Left lobe of liver (tissue), 2 donors: ENCODE results near the gene RAD50. TPM values are rescaled to one million over a fixed set of nuclear protein-coding genes. Genes with fewer than 3 reads are reported as not detected.
"Not testable (repeated sequence)": the region's sequence is repeated elsewhere in the genome, so short reads cannot be mapped to it uniquely, and the experiment has no call there.

Experiments used
- ATAC-seq: fragments of 200-7000 bp; cut with Tn5 transposase; one replicate; pipeline ENCODE4 v1.9.1; 2020; ENCODE audit warnings: mild to moderate bottlenecking, moderate library complexity
- DNase-seq: peaks from one replicate; pipeline ENCODE4 v3.0.0-alpha.2; 2020; ENCODE audit warnings: low spot score
- total RNA-seq: library from RNA; stranded (reverse); gene quantifications from one replicate; pipeline ENCODE4 v1.2.1, GENCODE V29; 2021
- donor health status: DM: no; HTN: no; CAD: no; lungs with moderate emphysema.
- donor health status: DM: no; HTN: yes; CAD: no.

The RAD50 gene
- total RNA-seq, 1 donor from 2014 or later, result 14.5 TPM

DNA sequence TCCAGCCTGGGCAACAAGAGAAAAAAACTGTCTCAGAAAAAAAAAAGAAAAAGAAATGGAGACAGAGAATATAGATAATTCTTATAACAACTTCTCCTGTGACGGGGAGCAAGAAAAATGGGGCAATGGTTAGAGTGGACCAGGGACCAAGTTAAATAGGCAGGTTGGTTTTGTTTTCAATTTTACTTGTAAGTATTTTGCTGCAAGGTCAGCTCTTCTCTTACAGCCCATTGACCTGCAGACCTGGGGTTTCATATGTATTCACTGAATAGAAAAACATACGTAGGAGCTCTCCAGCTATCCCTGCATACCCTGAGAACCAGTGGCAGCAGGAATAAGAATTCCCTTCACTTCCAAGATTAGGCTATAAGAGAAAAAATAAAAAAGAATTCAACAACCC, 72.0 kb downstream of the RAD50 start:
- DNase-seq (no peak), ATAC-seq (no peak)

DNA sequence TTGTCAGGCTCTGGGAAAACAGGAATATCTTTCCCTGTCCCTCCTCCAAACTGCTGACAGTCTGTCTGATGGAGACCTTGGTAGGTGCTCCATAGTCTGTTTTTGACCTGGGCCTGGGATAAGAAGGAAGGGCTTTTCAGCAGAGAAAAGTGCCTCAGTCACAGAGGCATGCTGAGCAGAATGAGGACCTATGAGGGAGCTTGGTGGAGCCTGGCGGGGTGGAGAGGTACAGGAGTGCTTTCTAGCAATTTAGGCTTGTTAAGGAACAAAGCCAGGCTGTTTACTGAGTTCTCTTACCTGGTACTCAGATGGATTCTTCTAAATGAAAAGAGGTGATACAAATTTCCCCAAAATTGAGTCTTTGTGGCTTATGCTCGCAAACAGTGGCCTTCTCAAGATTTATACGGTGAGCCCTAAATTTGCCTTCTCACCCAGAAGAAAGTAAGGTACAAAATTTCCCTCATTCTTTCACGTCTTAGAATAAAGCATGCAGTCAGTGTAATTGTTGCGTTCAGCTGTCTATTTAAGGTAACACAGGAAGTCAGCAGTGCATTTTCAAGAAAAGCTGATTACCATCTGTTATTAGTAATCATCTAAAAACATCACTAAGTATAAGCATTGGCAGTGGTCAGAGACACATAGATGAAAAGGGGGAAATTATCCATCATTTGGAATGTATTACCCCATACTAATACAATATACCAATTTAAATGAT, 72.6 kb downstream of the RAD50 start:
- ATAC-seq (no peak), DNase-seq (no peak)

DNA sequence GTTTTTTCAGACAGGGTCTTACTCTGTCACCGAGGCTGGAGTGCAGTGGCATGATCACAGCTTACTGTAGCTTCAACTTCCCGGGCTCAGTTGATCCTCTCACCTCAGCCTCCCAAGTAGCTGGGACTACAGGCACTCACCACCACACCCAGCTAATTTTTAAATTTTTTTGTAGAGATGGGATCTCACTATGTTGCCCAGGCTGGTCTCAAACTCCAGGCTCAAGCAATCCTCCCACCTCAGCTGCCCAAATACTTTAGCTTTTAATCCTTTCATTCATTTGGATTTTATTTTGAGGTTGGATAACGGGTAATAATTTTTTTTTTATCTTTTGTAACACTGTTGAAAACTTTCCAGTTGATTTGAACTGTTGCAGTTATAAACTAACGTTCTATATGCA, 76.8 kb downstream of the RAD50 start:
- not testable (repeated sequence) for DNase-seq, ATAC-seq

DNA sequence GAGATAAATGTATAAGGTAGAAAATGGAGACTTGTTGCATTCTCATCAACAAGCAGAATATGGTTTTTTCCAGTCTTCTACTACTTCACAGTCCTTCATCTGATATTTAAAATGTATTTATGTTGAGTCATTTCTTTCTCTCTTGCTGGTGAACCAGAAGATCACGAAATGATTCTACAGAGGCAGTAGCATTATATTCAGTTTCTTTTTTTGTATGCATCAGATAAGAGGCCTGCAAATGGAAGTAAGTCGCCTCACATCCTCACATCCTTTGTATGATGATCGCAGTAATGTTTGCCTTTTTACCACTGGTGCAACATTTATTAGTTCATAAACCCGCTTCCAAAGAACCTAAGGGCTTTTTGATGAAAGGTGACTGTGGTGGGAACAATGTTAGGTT, 79.1 kb downstream of the RAD50 start:
- no peak for DNase-seq

DNA sequence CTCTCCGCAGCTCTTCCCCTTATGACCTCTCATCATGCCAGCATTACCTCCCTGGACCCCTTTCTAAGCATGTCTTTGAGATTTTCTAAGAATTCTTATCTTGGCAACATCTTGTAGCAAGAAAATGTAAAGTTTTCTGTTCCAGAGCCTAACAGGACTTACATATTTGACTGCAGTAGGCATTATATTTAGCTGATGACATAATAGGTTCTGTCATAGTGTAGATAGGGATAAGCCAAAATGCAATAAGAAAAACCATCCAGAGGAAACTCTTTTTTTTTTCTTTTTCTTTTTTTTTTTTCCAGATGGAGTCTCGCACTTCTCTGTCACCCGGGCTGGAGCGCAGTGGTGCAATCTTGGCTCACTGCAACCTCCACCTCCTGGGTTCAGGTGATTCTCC, 80.5 kb downstream of the RAD50 start:
- ATAC-seq, result no peak
- no peak for DNase-seq

More for the DNA sequence above, 79.1 kb downstream of the RAD50 start:
- ATAC-seq, result no peak

DNA sequence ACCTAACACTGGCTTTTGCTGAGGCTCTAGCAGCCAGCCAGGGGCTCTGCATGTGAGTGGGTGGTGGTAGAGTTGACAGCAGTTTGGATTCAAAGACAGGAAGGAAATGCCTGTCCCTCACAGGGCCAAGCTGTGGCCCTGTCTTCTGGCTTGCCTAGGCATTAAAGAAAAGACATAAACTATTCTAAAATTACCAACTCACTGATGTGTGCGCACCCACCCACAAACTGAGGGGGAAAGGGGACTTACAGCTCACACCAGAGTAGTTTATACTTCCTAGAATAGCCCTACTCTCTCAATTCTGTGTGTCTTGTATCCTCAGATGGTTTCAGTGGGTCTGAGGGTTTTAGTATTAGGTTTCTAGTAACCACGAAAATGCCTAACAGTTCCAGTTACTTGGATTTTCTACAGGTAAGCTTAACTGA, 82.9 kb downstream of the RAD50 start:
- DNase-seq (no peak), ATAC-seq (no peak)

DNA sequence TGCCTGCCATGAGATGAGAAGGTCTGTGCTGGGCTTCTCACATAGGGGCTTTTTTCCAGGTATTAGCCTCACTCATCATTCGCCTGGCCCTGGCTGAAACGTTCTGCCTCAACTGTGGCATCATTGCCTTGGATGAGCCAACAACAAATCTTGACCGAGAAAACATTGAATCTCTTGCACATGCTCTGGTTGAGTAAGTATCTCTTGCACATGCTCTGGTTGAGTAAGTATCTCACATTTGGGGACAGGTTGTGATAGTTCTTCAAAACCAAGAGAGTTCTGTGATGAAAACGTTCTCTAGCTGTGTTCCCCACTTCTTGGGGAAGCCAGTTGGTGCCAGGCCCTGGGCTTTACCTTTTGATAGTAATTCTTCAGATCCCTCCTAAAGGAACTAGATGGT, 83.8 kb downstream of the RAD50 start:
- ATAC-seq (peak; percentile 9), DNase-seq (no peak)

DNA sequence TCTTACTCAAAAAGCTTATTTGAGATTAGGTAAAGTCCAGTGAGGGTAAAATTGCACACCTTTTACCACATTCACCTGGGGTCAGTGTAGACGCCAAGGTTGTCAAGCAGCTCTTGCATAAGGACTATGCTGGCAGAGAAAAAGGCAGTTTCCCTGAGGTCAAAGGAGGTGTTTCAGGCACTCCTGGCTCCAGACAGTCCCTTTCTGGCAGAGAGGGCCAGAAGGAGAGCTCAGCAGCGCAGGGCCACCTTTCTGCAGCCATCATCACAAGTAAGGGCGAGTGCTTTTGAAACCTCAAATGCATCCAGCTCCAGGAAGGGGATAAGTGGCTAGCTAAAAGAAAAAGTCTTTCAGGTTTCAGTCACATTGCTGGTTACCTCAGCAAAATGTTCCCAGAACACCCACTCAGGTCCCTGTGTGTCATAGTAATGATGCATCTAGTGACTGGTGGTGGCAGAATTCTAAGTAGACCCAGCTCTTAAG, 84.5 kb downstream of the RAD50 start:
- ATAC-seq (peak; percentile 91), DNase-seq (peak; percentile 78)

DNA sequence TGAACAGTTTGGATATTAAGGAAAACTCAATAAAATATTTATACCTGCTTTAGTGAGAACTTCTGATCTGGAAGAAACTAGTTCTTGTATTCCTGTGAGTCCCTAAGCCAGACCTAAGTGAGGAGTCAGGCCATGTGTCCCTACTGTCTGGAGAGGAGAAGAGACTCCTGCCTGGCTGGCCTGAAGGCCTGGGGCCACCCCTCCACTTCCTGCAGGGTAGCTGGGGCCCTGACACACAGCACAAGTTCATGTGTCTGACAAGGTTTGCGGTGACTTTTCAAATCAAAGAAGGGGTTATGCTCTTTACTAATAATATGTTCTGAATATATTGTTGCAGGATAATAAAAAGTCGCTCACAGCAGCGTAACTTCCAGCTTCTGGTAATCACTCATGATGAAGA, 85.1 kb downstream of the RAD50 start:
- DNase-seq, result no peak
- ATAC-seq, result peak; percentile 11

DNA sequence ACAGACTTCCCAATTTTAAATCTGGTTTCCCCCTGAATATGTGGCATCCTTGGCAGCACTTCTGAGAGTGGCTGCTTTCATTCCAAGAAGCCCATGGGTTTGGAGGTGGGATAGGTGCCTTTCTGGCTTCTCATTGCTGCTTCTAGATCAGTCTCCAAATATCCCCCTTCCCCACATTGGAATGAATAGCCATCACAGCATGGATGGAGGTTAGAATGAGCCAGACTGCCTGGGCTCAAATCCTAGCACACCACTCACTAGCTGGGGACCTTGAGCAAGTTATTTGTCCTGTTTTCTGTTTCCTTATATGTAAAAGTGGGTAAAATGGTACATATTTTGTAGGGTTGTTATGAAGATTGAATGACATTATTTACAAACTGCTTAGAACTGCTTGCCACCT, 87.4 kb downstream of the RAD50 start:
- no peak for ATAC-seq

DNA sequence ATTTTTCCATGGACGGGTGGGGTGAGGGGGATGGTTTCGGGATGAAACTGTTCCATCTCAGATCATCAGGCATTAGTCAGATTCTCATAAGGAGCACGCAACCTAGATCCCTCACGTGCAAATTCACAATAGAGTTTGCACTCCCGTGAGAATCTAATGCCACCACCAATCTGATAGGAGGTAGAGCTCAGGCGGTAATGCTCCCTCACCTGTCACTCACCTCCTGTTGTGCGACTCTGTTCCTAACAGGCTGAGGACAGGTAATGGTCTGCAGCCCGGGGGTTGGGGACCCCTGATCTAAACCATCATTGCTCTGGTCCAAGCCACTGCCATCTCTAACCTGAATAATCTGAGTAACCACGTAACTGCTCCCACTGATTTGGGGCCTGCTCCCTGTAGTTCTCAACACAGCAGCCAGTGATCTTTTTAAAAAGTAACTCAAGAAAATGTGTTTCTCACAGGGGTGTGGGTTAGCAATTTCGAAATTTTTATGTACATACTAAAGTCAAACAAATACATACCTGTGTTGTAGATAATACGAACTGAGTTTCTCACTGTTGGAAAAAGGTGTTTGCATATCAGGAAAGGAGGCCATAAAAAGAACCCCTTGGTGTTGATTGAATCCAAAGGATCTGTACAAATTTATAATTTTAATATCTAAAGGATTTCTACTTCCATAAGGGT, 89.9 kb downstream of the RAD50 start:
- ATAC-seq (no peak), DNase-seq (no peak)

More for the DNA sequence above, 87.4 kb downstream of the RAD50 start:
- DNase-seq, result no peak

DNA sequence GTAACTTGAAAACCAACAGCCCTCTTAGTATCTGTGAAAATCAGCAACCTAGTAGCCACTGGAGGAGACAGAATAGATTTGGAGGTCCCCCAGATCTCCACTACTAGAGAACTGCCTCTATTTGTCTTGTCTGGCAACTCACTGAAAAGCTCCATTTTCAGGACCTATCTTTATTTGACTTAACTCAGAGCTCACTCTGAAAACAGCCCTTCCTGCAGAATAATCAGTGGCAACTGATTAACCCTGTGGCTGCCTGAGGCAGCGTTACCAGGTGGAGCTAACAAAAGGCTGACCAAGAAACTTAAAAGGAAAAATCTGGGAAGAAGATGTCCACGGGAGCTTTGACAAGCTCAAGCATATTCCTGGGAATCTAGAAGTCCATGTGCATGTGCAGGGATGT, 90.7 kb downstream of the RAD50 start:
- no peak for ATAC-seq

DNA sequence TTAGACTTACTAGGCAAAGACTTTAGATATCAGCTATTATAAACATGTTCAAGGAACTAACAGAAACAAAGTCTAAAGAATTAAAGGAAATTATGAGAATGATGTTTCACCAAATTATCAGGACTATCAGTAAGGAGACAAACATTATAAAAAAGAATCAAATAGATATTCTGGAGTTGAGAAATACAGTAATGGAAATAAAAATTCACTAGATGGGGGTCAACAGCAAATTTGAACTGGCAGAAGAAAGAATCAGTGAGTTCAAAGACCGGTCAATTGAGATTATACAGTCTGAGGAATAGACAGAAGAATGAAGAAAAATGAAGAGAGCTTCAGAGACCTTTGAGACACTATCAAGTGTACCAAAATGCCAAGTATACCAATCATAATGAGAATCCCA, 91.6 kb downstream of the RAD50 start:
- ATAC-seq, result no peak
- DNase-seq, result no peak

More for the DNA sequence above, 90.7 kb downstream of the RAD50 start:
- no peak for DNase-seq

DNA sequence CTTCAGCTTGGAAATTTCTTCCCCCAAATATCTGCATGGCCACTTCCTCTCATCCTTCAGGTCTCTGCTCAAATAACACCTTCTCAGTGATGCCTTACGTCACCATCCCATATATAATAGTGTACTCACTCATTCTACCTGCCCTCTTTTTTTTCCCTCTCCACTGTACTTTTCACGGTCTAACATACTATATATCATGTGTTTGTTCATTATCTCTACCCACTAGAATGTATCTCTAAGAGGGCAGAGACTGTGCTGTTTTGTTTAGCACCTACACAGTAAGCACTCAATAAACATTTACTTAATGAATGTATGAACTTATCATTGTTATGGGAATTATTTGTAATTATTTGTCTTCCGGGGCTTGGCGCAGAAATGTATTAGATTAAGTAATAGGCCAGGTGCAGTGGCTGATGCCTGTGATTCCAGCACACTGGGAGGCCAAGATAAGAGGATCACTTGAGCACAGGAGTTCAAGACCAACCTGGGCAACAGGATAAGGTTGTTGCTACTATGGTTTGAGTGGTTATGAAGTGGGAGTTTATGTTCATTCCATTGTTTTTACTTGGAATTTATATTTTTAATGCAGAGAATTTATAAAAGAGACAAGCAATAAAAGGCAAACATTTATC, 95.2 kb downstream of the RAD50 start:
- DNase-seq (no peak), ATAC-seq (no peak)

DNA sequence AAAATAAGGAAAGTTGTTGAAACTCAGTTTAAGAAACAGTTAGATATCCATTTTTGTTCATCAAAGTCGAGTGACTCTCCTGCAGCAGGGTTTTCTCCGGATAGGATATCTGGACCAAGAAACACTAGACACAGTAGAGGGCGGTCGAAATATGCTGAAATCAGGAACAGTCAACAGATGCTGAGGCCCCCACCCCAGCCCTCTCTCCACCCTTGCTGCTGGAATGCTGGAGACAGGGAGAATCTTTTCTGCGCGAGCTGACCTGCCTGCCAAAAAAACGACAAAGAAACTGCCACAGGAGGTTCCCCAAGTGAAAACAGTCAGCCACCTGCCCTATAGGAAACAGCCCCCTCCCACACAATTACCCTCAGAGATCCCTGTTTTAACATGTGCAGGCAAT, 96.9 kb downstream of the RAD50 start:
- no peak for DNase-seq
- ATAC-seq, result no peak

DNA sequence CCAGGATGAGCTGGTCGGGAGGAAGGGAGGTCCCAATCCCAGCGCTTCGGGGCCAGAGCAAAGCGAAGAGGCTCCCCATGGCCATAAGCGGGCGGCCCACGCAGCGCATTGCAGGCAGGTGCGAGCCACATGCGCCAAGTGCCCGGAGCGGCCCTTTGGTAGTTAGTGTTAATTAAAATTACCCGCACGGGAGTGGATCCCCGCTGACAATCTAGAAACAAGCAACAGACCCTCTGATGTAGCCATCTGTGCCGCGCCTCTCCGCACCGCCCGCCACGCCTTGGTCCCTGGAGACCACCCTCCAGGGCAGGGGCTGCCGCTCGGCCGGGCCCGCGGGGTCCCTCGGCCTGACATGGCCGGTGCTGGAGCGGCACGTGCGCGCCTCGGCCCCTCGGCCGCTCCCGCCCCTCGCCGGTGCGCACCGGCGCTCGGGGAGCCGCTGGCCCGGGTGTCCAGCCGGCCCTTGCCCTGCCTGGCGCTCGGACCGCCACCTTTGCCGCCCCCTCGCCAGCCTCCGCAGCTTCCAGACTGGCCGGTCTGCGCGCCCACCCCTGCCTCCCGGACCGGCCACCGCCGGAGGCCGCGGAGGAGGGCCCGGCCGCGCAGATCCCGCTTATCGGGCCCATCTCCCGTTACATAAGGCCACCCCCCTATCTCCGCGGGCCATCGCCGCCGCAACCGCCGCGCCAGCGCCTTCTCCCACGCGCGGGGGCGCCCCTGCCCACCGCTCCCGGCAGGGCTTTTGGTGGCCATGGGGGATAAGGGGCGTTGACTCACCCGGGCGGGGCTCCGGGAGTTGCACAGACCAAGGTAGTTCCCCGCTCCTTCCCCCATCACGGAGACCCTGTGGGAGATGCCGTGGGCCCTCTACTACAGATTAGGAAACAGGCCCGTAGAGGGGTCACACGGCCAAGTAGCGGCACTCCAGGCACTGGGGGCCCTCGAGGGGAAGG, 99.3 kb downstream of the RAD50 start:
- DNase-seq, result no peak
- peak; percentile 19 for ATAC-seq

DNA sequence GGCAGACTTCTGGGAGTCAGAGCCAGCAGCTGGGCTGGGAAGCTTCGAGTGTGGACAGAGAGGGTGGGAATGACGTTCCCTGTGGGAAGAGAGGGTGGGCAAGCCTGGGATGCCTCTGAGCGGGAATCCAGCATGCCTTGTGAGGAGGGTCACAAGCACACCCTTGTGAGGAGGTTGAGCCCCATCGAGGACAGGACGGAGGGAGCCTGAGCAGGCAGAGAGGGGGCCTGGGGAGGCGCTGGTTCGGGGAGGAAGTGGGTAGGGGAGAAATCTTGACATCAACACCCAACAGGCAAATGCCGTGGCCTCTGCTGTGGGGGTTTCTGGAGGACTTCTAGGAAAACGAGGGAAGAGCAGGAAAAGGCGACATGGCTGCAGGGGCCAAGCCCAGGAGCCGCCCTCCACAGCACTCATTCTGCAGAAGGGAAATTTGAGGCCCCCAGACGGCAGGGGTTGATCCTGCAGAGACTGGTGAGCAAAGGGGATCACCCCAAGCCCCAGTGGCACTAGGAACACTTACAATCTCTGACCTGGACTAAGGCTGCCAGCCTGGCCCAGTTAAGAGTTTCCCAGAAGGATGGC, 100.1 kb downstream of the RAD50 start:
- ATAC-seq (no peak), DNase-seq (no peak)

DNA sequence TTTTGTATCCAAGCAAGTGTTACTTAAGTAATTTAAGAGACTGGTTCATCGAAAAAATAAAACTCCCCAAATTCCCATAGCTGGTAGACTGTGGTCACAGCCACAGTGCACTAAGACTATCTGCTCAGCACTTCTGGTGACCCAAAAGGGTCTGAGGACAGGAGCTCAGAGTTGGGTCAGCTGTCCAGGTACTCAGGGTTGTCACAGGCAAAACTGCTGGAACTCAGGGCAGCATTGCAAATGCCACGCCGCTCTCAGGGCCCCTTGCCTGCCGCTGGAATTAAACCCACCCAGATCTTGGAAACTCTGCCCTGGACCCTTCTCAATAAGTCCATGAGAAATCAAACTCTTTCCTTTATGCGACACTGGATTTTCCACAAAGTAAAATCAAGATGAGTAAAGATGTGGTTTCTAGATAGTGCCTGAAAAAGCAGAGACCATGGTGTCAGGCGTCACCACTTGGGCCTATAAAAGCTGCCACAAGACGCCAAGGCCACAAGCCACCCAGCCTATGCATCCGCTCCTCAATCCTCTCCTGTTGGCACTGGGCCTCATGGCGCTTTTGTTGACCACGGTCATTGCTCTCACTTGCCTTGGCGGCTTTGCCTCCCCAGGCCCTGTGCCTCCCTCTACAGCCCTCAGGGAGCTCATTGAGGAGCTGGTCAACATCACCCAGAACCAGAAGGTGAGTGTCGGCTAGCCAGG, 101.1 kb downstream of the RAD50 start, which contains the start of gene IL13:
TSS of gene IL13 (plus strand) at position 498 of the 705 bp plus-strand sequence. CDS start at position 512, 14 bp downstream.
- no peak for ATAC-seq
- DNase-seq, result no peak
